H1 (cell line): ENCODE measurements around the gene POLR1B. TPM values are rescaled to one million over a fixed set of nuclear protein-coding genes. Genes with fewer than 3 reads are reported as not detected.

Experiments
- CTCF ChIA-PET: fragments of 300-600 bp; sonication (Branson Sonifier 250); formaldehyde crosslinking; loops from one replicate; lab custom pipeline; 2021; ENCODE audit not compliant: partially characterized antibody; lab: Charles Lee
- POLR2A ChIA-PET: fragments of 300-600 bp; sonication (Branson Sonifier 250); formaldehyde crosslinking; loops from one replicate; lab custom pipeline; 2021; ENCODE audit warnings: inconsistent platforms; ENCODE audit not compliant: partially characterized antibody; lab: Charles Lee
- DNase-seq, 2 experiments: peaks; one replicate each; pipeline versions ENCODE4 v3.0.0 to v3.0.0-alpha.2; 2010 to 2022; ENCODE audit warnings: low spot score in 2 of 2, low read depth in 1 of 2, mixed read lengths in 1 of 2
- FAIRE-seq: peaks from 2 replicates; lab custom pipeline; 2011; peaks lifted over from hg19 to GRCh38; lab: Jason Lieb, UNC
- H2AFZ ChIP-seq: 2 replicates; pipeline ENCODE4 v1.8.1; 2012; ENCODE audit warnings: low read length, inconsistent platforms
- H2AK5ac ChIP-seq: 2 replicates; pipeline ENCODE4 v1.6.1; 2013; ENCODE audit warnings: low read depth, low read length
- H2BK120ac ChIP-seq: replicated peaks from 2 replicates; pipeline ENCODE3; 2013; ENCODE audit warnings: low read depth, low read length, inconsistent platforms
- H2BK12ac ChIP-seq: 2 replicates; pipeline ENCODE4 v1.6.1; 2013; ENCODE audit warnings: low read depth, low read length
- H2BK15ac ChIP-seq: 2 replicates; pipeline ENCODE4 v1.6.1; 2013; ENCODE audit warnings: low read length
- H2BK20ac ChIP-seq: 2 replicates; pipeline ENCODE4 v1.6.1; 2013; ENCODE audit warnings: low read length
- H2BK5ac ChIP-seq: 2 replicates; pipeline ENCODE4 v1.6.1; 2013; ENCODE audit warnings: low read depth, low read length
- H3K14ac ChIP-seq: 2 replicates; pipeline ENCODE4 v1.6.1; 2013; ENCODE audit warnings: inconsistent platforms; ENCODE audit not compliant: insufficient read length
- H3K18ac ChIP-seq: 2 replicates; pipeline ENCODE4 v1.6.1; 2013; ENCODE audit warnings: low read length; ENCODE audit errors: extremely low read depth
- H3K23ac ChIP-seq: 2 replicates; pipeline ENCODE4 v1.6.1; 2013; ENCODE audit warnings: inconsistent platforms; ENCODE audit not compliant: insufficient read length
- H3K23me2 ChIP-seq: 2 replicates; pipeline ENCODE4 v1.6.1; 2013; ENCODE audit warnings: low read depth, low read length
- H3K27ac ChIP-seq: 2 replicates; pipeline ENCODE4 v1.6.1; 2011; ENCODE audit warnings: low read depth, low read length, inconsistent platforms
- H3K27me3 ChIP-seq, 4 experiments: replicated peaks in 1 of 4; 1 replicate in 1 of 4; 2 replicates in 3 of 4; pipeline versions ENCODE4 v1.6.1 to v1.8.1; 2011 to 2013; ENCODE audit warnings: low read length in 3 of 4, mild to moderate bottlenecking in 3 of 4, inconsistent platforms in 2 of 4, mixed read lengths in 2 of 4, moderate library complexity in 1 of 4; ENCODE audit not compliant: control insufficient read depth in 3 of 4, insufficient read depth in 3 of 4; ENCODE audit errors: extremely low read depth in 1 of 4
- H3K36me3 ChIP-seq, 4 experiments: 2 replicates each; pipeline versions ENCODE4 v1.6.1 to v1.8.1; 2011 to 2013; ENCODE audit warnings: mild to moderate bottlenecking in 4 of 4, low read length in 3 of 4, moderate library complexity in 2 of 4, control low read depth in 1 of 4, inconsistent platforms in 1 of 4; ENCODE audit not compliant: insufficient read depth in 4 of 4, control insufficient read depth in 2 of 4
- H3K4ac ChIP-seq: replicated peaks from 2 replicates; pipeline ENCODE3; 2013; ENCODE audit warnings: low read length, low read depth, mixed read lengths, inconsistent platforms; ENCODE audit not compliant: insufficient read length
- H3K4me1 ChIP-seq, 4 experiments: replicated peaks in 1 of 4; 1 replicate in 1 of 4; 2 replicates in 3 of 4; pipeline versions ENCODE4 v1.6.1 to v1.8.1; 2011 to 2013; ENCODE audit warnings: low read length in 3 of 4, inconsistent platforms in 2 of 4, mixed read lengths in 1 of 4; ENCODE audit not compliant: insufficient read depth in 4 of 4, control insufficient read depth in 3 of 4
- H3K4me2 ChIP-seq, 2 experiments: 2 replicates each; pipeline versions ENCODE4 v1.6.1 to v1.8.1; 2011 to 2013; ENCODE audit warnings: low read depth in 2 of 2, low read length in 2 of 2, control low read depth in 1 of 2, inconsistent platforms in 1 of 2, mild to moderate bottlenecking in 1 of 2; ENCODE audit not compliant: insufficient read depth in 1 of 2
- H3K4me3 ChIP-seq, 4 experiments: fragments of 200-600, 300-600 bp in 1 of 4; sonication (generic), shearing (Covaris generic), sonication (Bioruptor Twin) in 1 of 4; 2 replicates each; pipeline versions ENCODE4 v1.5.1 to v1.8.1; 2011 to 2016; ENCODE audit warnings: low read length in 4 of 4, low read depth in 3 of 4, control low read depth in 2 of 4, inconsistent platforms in 2 of 4, mild to moderate bottlenecking in 2 of 4, mixed read lengths in 1 of 4, moderate library complexity in 1 of 4; ENCODE audit not compliant: insufficient read depth in 2 of 4; ENCODE audit errors: extremely low read depth in 1 of 4
- H3K56ac ChIP-seq: replicated peaks from 2 replicates; pipeline ENCODE3; 2013; ENCODE audit warnings: low read depth, mild to moderate bottlenecking, mixed read lengths, low read length, inconsistent platforms; ENCODE audit not compliant: insufficient read length
- H3K79me1 ChIP-seq: 2 replicates; pipeline ENCODE4 v1.6.1; 2013; ENCODE audit warnings: low read depth, low read length, control low read depth
- H3K79me2 ChIP-seq, 2 experiments: 2 replicates each; pipeline versions ENCODE4 v1.6.1 to v1.8.1; 2012 to 2013; ENCODE audit warnings: low read length in 2 of 2, mild to moderate bottlenecking in 2 of 2, inconsistent platforms in 1 of 2; ENCODE audit not compliant: insufficient read depth in 2 of 2, control insufficient read depth in 1 of 2
- H3K9ac ChIP-seq, 4 experiments: replicated peaks in 1 of 4; 1 replicate in 1 of 4; 2 replicates in 3 of 4; pipeline versions ENCODE4 v1.6.1 to v1.8.1; 2011 to 2013; ENCODE audit warnings: low read depth in 3 of 4, low read length in 3 of 4, control low read depth in 2 of 4, mild to moderate bottlenecking in 2 of 4, moderate library complexity in 2 of 4, inconsistent platforms in 1 of 4; ENCODE audit errors: extremely low read depth in 1 of 4
- H3K9me3 ChIP-seq, 2 experiments: 2 replicates each; pipeline versions ENCODE4 v1.6.1 to v1.8.1; 2012 to 2013; ENCODE audit warnings: mild to moderate bottlenecking in 2 of 2, moderate library complexity in 2 of 2, control low read depth in 1 of 2, inconsistent platforms in 1 of 2, low read depth in 1 of 2, low read length in 1 of 2, mixed read lengths in 1 of 2; ENCODE audit not compliant: insufficient read depth in 2 of 2
- H4K20me1 ChIP-seq, 2 experiments: replicated peaks in 1 of 2; 2 replicates each; pipeline versions ENCODE3 to v1.8.1; 2011 to 2013; ENCODE audit warnings: inconsistent platforms in 2 of 2, low read length in 2 of 2, mild to moderate bottlenecking in 1 of 2; ENCODE audit not compliant: insufficient read depth in 2 of 2, control insufficient read depth in 1 of 2
- H4K5ac ChIP-seq: 2 replicates; pipeline ENCODE4 v1.6.1; 2013; ENCODE audit warnings: low read length, low read depth, mixed read lengths, inconsistent platforms; ENCODE audit not compliant: insufficient read length
- H4K8ac ChIP-seq: 2 replicates; pipeline ENCODE4 v1.8.0; 2013; ENCODE audit warnings: mild to moderate bottlenecking, moderate library complexity, low read length, inconsistent platforms; ENCODE audit not compliant: insufficient read depth; ENCODE audit errors: extremely low read depth
- H4K91ac ChIP-seq: replicated peaks from 2 replicates; pipeline ENCODE3; 2013; ENCODE audit warnings: low read length, mixed read lengths, inconsistent platforms; ENCODE audit not compliant: insufficient read length
- CBX5 ChIP-seq: fragments of 300-800, 300-1000 bp; sonication (generic); IDR thresholded peaks from 2 replicates; pipeline ENCODE4 v1.7.1; 2016; ENCODE audit warnings: antibody characterized with exemption, low read length, low read depth
- CBX8 ChIP-seq: fragments of 300-800, 300-1000 bp; sonication (generic); IDR thresholded peaks from 2 replicates; pipeline ENCODE4 v1.7.1; 2016; ENCODE audit warnings: low read depth, low read length, borderline replicate concordance
- CHD1 ChIP-seq: IDR thresholded peaks from 2 replicates; pipeline ENCODE4 v1.6.1; 2012; ENCODE audit warnings: low read depth, low read length, improper control_type of control experiment
- CTCF ChIP-seq, 3 experiments: IDR thresholded peaks; 1 replicate in 2 of 3; 2 replicates in 1 of 3; pipeline versions ENCODE4 v1.5.1 to v1.6.1; 2011; ENCODE audit warnings: low read length in 3 of 3, mild to moderate bottlenecking in 3 of 3, inconsistent platforms in 2 of 3, low read depth in 1 of 3, moderate library complexity in 1 of 3; ENCODE audit not compliant: insufficient read depth in 1 of 3; ENCODE audit errors: control extremely low read depth in 1 of 3
- KDM4A ChIP-seq: IDR thresholded peaks from one replicate; pipeline ENCODE4 v1.7.1; 2012; ENCODE audit warnings: low read depth, mild to moderate bottlenecking, moderate library complexity, low read length, inconsistent platforms; ENCODE audit not compliant: severe bottlenecking
- POLR2A ChIP-seq, 2 experiments: IDR thresholded peaks; 1 replicate in 1 of 2; 2 replicates in 1 of 2; pipeline ENCODE4 v1.6.1; 2011; ENCODE audit warnings: low read depth in 2 of 2, low read length in 2 of 2, mild to moderate bottlenecking in 2 of 2; ENCODE audit errors: control extremely low read depth in 1 of 2
- POU5F1 ChIP-seq: IDR thresholded peaks from 2 replicates; pipeline ENCODE4 v1.6.1; 2011; ENCODE audit warnings: low read depth, mild to moderate bottlenecking, low read length, moderate library complexity
- SIN3A ChIP-seq, 2 experiments: IDR thresholded peaks in 1 of 2; conservative IDR thresholded peaks in 1 of 2; 2 replicates each; pipeline ENCODE4 v1.6.1; 2011 to 2012; ENCODE audit warnings: low read length in 2 of 2, improper control_type of control experiment in 1 of 2, low read depth in 1 of 2, mild to moderate bottlenecking in 1 of 2
- SP4 ChIP-seq: IDR thresholded peaks from 2 replicates; pipeline ENCODE4 v1.6.1; 2012; ENCODE audit warnings: low read length, inconsistent platforms
- SUZ12 ChIP-seq: fragments of 200-600 bp; sonication (generic); IDR thresholded peaks from 2 replicates; pipeline ENCODE4 v1.6.1; 2012; ENCODE audit warnings: mild to moderate bottlenecking, inconsistent platforms, low read length, moderate library complexity, mixed read lengths
- USF2 ChIP-seq: IDR thresholded peaks from 2 replicates; pipeline ENCODE4 v1.6.1; 2011; ENCODE audit warnings: low read length, improper control_type of control experiment
- WGBS, 2 experiments: shearing (Covaris generic) in 1 of 2; methylation state at CpG; one replicate each; pipeline versions ENCODE4 v1.1.6 to v1.1.7; 2013 to 2015; ENCODE audit warnings: low lambda C conversion rate in 2 of 2, mixed read lengths in 2 of 2, inconsistent platforms in 1 of 2, low coverage in 1 of 2, missing lambda C conversion rate in 1 of 2; ENCODE audit not compliant: insufficient replicate concordance in 2 of 2, insufficient coverage in 1 of 2, insufficient read length in 1 of 2; ENCODE audit errors: extremely low coverage in 1 of 2, missing lambda C conversion rate in 1 of 2; 5-methylcytosine and 5-hydroxymethylcytosine counted together
- polyA plus RNA-seq, 7 experiments: library from polyadenylated mRNA; depleted of rRNA in 3 of 7; stranded (reverse) in 5 of 7; unstranded in 2 of 7; fragments of >200 nt in 5 of 7; fragments of 200-250 nt in 2 of 7; gene quantifications; 1 replicate in 5 of 7; 2 replicates in 1 of 7; 4 replicates in 1 of 7; pipeline versions ENCODE4 v1.2.1 to v1.2.3, GENCODE V29; 2011 to 2013; ENCODE audit warnings: missing spikeins in 2 of 7, mixed read lengths in 2 of 7
- total RNA-seq: library from RNA; stranded (reverse); fragmentation: NEBNext Ultra II Directional; extraction: Animal tissue kit (Norgen Biotek cat#: 25700); gene quantifications from 2 replicates; pipeline ENCODE4 v1.2.1, GENCODE V29; 2021

POLR1B gene
- total and polyA plus RNA-seq, 2 of the 8 experiments (the other 6 are each of a cell fraction or from before 2014, with no cell fraction given), result 24.3 to 69.4 TPM

DNA sequence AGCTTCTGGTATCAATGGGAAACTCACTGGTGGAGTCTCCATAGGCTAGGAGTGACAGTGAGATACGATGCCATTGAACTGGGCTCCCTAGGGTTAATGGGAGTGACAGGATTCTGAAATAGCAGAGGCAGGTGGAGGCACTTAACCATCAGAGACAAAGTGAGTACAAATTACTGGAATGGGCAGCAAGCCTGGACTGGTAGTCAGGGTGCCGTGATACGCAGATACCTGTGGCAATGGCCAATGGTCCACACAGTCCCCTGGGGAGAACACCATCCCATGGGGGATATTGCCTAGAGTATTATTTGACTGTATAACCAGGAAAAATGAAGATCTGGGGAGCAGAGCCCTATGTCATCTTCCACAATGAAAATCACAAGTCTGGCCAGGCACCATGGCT lies 59.5 kb downstream of the POLR1B start:
- H3K9me3 ChIP-seq, result no peaks in the 10 kb centered on the region
- no peak overlapping the region for H3K4me2 ChIP-seq
- no peaks in the 10 kb centered on the region for H3K36me3 ChIP-seq
- H3K14ac ChIP-seq, result no peak overlapping the region
- ChIA-PET CTCF (interaction anchor here (0.6 to 8.9 kb wide), 9 partner anchors 14 to 215 kb away, joined by 3 to 65 read pairs (median 4); no protein-coding TSS in a partner anchor), POLR2A (interaction anchor here (1.1 to 1.5 kb wide), 2 partner anchors 12 to 43 kb away, joined by 3 to 5 read pairs; partner anchors contain the start of gene SLC20A1)
- H3K79me2 ChIP-seq, result no peaks in the 10 kb centered on the region
- FAIRE-seq (no peak), DNase-seq (no peak)
- H3K4ac ChIP-seq, result no peak overlapping the region
- no peak overlapping the region for H2BK12ac ChIP-seq
- no peak overlapping the region for H4K8ac ChIP-seq
- H3K27me3 ChIP-seq, result no peaks in the 10 kb centered on the region
- H3K23ac ChIP-seq, result no peak overlapping the region
- H3K18ac ChIP-seq, result no peak overlapping the region
- H4K20me1 ChIP-seq, result no peaks in the 10 kb centered on the region
- no peak overlapping the region for H4K5ac ChIP-seq
- H3K56ac ChIP-seq, result no peak overlapping the region
- no peak overlapping the region for H2AFZ ChIP-seq
- H3K27ac ChIP-seq, result no peak overlapping the region
- no peak overlapping the region for H2BK5ac ChIP-seq
- H3K79me1 ChIP-seq, result no peaks in the 10 kb centered on the region
- no peak overlapping the region for H2AK5ac ChIP-seq
- H3K23me2 ChIP-seq, result no peaks in the 10 kb centered on the region
- no peak overlapping the region for H3K4me3 ChIP-seq
- 89% methylated on average over 3 of the region's 3 CpGs; no CpG with 5 or more reads in 1 of the 2 experiments for WGBS, 2 experiments
- H2BK15ac ChIP-seq, result no peak overlapping the region
- H4K91ac ChIP-seq, result no peak overlapping the region
- no peak overlapping the region for H2BK120ac ChIP-seq
- no peak overlapping the region for H3K9ac ChIP-seq
- no peaks in the 10 kb centered on the region for H3K4me1 ChIP-seq
- H2BK20ac ChIP-seq, result no peak overlapping the region
- TF ChIP-seq SUZ12 (no peak), POLR2A (IDR thresholded peaks at IDR 0.05; ENCODE audit: control extremely low read depth in 1 of 2, low read depth in 2 of 2, low read length in 2 of 2) (no peak), SIN3A (conservative IDR thresholded peaks at IDR 0.05 in 1 of 2, IDR thresholded peaks at IDR 0.05 in 1 of 2; ENCODE audit: low read depth in 1 of 2, low read length in 2 of 2) (no peak), KDM4A (no peak), POU5F1 (no peak), CBX5 (no peak), CTCF (IDR thresholded peaks at IDR 0.05; ENCODE audit: control extremely low read depth in 1 of 3, insufficient read depth in 1 of 3, low read depth in 1 of 3, low read length in 3 of 3) (no peak), SP4 (no peak), CHD1 (no peak), USF2 (no peak), CBX8 (no peak)
